ENCODE measurements around the gene NUTM2D.
"Not testable (repeated sequence)": the region's sequence is repeated elsewhere in the genome, so short reads cannot be mapped to it uniquely, and the experiment has no call there.

NUTM2D gene

GRCh38 chr10:87369514-87370112, 12.1 kb downstream of the NUTM2D start:
- FAIRE-seq; DNase-seq (ENCODE audit: insufficient read length, low spot score): not testable (repeated sequence)

DNA sequence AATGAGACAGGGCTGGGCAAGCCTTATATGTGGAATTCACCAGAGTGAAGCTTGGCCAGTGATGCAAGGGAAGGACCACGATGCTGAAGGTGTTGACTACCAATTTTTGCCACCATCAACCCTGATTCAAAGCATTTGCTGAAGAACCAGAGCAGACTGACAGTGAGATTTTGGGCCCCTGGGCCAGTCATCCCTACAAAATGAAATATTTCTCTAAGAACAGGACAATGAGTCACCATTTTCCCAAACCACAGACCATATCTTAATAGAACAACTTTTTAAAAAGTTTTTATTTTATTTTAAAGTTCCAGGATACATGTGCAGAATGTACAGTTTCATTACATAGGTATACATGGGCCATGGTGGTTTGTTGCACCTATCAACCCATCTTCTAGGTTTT, 16.5 kb downstream of the NUTM2D start:
- DNase-seq (ENCODE audit: insufficient read length, low spot score); FAIRE-seq: not testable (repeated sequence)

- DNase-seq (ENCODE audit: insufficient read length, low spot score); FAIRE-seq: not testable (repeated sequence)
Observed at GRCh38 chr10:87379115-87379514, 21.6 kb downstream of the NUTM2D start.

DNA sequence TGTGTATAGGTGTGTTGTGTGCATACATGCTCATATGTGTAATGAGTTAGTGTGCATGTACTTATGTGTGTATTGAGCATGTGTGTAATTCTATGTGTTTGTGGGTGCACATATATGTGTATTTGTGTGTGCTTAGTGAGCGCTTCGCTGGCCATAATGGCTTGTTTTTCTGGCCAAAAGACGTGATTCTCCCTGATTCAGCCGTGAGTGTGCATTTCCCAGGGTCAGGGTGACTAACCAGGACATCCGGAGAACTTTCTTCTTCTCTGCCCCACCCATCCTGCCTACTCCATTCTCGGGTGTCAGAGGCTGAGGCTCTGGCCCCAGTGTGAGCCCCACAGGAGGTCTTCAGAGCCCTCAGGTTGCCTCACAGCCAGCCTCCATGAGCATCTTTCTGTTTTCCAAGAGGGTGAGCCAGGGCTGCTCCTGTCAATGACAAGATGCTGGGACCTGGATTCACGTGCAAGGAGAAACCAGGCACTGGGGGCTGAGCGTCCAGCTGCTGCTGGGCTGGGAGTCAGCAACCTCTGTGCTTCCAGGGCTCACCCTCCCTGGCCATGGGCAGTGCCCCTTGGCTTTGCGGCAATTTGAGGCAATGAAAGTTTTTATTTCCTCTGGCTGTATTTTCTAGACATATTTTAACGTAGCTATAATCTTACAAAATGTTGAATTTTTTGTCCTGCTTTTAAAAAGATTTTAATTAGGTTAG, 25.8 kb downstream of the NUTM2D start:
- DNase-seq (ENCODE audit: insufficient read length, low spot score); FAIRE-seq: not testable (repeated sequence)

DNA sequence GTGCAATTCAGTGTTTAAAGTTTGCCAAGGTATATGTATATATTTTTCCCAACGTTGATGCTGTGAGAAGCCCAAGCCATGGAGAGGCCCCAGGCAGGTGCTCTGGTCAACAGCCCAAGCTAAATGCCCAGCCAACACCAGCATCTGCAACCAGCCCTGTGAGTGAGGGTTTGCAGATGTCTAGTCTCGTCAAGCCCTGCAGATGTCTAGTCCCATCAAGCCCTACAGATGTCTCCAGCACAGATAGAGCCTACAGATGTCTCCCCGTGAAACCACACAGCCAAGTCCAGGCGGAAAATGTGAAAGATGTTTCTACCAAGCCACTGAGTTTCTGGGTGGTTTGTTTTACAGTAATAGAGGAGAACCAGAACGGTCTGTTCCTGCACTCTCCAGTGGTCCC, 26.7 kb downstream of the NUTM2D start:
- not testable (repeated sequence) for FAIRE-seq; DNase-seq (ENCODE audit: insufficient read length, low spot score)

DNA sequence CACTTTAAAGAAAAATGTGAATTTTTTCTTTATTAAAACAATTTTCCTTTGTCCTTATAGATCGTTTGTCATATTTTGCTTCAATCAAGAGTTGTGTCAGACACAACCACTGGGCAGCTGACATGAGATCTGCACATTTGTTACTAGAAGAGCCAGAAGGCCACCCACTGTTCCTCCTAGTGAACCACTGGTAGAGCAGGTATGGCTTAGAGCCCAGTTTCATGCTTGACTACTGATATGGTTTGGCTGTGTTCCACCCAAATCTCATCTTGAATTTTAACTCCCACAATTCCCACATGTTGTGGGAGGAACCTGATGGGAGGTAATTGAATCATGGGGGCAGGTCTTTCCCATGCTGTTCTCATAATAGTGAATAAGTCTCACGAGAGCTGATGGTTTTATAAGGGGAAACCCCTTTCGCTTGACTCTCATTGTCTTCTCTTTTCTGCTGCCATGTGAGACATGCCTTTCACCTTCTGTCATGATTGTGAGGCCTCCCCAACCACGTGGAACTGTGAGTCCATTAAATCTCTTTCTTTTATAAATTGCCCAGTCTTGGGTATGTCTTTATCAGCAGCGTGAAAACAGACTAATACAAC, 28.3 kb downstream of the NUTM2D start:
- FAIRE-seq; DNase-seq (ENCODE audit: insufficient read length, low spot score): not testable (repeated sequence)

DNA sequence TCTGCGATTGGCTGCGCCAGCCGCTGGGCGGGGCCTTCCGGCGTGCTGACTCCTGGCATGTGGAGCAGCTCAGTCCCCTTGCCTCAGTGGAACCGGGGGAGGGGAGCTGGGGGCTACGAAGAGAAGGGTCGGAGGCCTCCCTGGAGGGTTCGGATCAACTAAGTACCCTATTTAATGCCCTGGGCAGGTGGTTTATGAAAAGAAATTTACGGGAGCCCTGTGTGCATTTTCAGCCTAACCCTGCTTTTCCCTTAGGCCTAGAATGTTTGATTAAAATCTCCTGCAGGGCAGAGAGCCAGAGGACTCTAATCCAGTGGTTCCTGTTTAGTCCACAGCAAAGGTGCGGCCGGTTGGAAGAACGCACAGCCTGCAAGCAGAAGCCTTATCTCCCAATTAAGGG, 33.8 kb downstream of the NUTM2D start:
- FAIRE-seq; DNase-seq (ENCODE audit: insufficient read length, low spot score): not testable (repeated sequence)

DNA sequence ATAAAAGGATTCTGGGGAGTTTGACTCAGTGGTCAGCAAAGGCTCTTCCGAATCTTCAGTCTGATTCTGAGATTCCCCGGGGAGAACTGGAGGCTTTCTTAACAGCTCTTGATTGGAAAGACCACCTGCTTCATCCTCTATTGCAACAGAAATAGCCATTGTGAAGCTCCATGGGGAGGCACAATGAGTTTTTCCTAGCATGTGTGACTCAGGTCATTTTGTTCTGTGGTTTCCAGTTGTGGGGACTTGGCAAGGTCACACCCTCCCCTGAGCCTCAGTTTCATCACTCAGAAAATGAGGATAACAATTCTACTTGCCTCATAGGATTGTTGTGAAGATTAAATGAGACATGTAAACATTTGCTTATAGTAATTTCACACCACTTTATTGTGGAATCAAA, 38.7 kb downstream of the NUTM2D start:
- not testable (repeated sequence) for DNase-seq (ENCODE audit: insufficient read length, low spot score); FAIRE-seq

GRCh38 chr10:87398436-87398835, 40.9 kb downstream of the NUTM2D start:
- FAIRE-seq; DNase-seq (ENCODE audit: insufficient read length, low spot score): not testable (repeated sequence)

GRCh38 chr10:87407516-87408467, 50.2 kb downstream of the NUTM2D start:
- DNase-seq (ENCODE audit: insufficient read length, low spot score); FAIRE-seq: not testable (repeated sequence)

DNA sequence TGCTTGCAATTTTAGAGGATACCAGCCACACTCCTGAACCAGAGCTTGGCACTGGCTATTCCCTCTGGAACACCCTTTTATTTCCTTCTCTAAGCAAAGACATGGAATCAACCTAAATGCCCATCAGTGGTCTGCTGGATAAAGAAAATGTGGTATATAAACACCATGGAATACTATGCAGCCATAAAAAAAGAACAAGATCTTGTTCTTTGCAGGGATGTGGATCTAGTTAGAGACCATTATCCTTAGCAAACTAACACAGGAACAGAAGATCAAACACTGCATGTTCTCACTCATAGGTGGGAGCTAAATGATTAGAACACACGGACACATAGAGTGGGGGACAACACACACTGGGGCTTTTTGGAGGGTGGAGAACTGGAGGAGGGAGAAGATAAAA, 56.4 kb downstream of the NUTM2D start:
- DNase-seq (ENCODE audit: insufficient read length, low spot score) = not testable (repeated sequence)

More for the DNA sequence above, 56.4 kb downstream of the NUTM2D start:
- not testable (repeated sequence) for FAIRE-seq
